Measurements from ENCODE around the gene CALU. TPM values are rescaled to one million over a fixed set of nuclear protein-coding genes. Genes with fewer than 3 reads are reported as not detected.

CALU gene
- total RNA-seq, 2 experiments from 2014 or later = 42.2 to 44.5 TPM

DNA sequence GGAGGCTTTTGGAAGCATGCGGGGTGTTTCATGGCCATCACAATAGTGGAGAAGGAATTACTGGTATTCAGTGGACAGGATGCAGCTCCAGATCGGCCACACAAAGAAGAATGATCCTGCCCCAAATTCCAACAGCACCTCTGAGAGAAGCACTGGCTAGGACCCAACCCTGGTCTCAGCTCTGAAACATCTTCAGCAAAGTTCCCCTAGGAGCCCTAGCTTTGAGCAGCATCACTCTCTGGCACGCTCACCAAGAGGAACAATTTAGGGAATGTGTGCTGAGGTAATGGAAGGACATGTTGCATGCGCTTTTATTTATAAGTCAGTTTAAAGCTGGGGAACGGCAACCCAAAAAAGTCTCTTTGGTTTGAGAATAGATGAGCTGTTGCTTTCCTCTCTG is 42.0 kb downstream of the CALU start:
- Mint-ChIP-seq H3K4me1 (peaks cover 13% of the 10 kb centered on the region), H3K36me3 (peaks cover 12% of the 10 kb centered on the region), H3K4me3 (no peak overlapping the region), H3K27ac (no peak overlapping the region), H3K27me3 (peaks cover 4% of the 10 kb centered on the region), H3K9me3 (peaks cover 14% of the 10 kb centered on the region)
- no peak for DNase-seq

DNA sequence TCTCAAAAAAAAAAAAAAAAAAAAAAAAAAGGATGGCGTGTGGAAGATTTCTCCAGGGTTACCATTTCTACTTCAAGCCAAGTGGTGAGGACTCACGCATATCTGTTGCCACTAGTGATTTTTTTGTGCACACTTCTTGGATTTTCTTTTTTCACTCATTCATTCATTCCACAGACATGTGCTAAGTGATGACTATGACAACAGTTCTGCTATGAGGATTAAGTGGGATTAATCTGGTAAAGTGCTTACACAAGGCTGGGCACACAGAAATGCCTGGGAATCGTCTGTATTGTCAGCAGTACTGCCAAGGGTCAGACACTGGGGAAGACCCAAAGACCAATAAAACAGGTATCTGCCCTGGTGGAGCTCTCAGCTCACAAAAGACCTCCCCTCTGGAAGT is 42.7 kb downstream of the CALU start:
- peaks cover 7% of the 10 kb centered on the region for H3K36me3 Mint-ChIP-seq
- H3K27ac Mint-ChIP-seq = no peak overlapping the region
- peaks cover 11% of the 10 kb centered on the region for H3K9me3 Mint-ChIP-seq
- peaks cover 13% of the 10 kb centered on the region for H3K4me1 Mint-ChIP-seq
- H3K27me3 Mint-ChIP-seq = peaks cover 4% of the 10 kb centered on the region
- no peak for DNase-seq
- no peak overlapping the region for H3K4me3 Mint-ChIP-seq

DNA sequence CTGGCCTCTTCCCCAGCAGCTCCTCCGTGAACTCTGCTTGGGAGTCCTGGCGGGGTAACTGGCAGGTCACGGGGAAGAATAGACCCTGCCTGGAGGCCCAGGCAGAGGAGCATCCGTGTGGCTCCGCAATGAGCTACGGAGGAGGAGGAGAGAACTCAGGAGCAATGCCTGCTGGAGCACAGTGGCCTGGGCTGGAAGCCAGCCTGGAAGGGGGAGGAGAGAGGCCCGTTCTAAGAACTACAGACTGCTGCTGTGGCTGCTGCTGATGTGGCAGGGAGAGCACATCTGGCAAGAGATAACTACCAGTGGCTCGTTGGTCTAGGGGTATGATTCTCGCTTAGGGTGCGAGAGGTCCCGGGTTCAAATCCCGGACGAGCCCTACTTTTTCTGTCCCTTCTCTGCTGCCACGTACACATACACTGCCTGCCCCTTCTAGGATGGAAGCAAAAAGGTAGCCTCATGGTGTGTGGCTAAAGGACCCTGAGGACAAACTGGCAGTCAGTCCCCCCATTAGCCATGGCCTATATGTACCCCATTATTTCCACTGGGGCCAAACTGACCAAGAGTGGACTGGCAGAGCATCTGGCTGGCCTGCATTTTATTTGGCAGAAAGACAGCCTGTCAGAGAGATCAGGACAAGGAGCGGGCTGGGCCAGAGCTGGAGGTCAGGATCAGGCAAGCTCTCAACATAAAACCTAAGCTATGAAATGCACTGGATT is 44.1 kb downstream of the CALU start:
- Mint-ChIP-seq H3K27ac (no peak overlapping the region), H3K36me3 (no peaks in the 10 kb centered on the region), H3K4me1 (no peaks in the 10 kb centered on the region), H3K27me3 (no peaks in the 10 kb centered on the region), H3K9me3 (no peaks in the 10 kb centered on the region), H3K4me3 (no peak overlapping the region)
- no peak for DNase-seq

- H3K27ac Mint-ChIP-seq = no peak overlapping the region
- no peak for DNase-seq
- no peaks in the 10 kb centered on the region for H3K9me3 Mint-ChIP-seq
- peaks cover 7% of the 10 kb centered on the region for H3K4me1 Mint-ChIP-seq
- no peak overlapping the region for H3K4me3 Mint-ChIP-seq
- H3K27me3 Mint-ChIP-seq = peaks cover 8% of the 10 kb centered on the region
- H3K36me3 Mint-ChIP-seq = no peaks in the 10 kb centered on the region
These were observed 46.6 kb downstream of the CALU start for GRCh38 chr7:128785738-128786137.

DNA sequence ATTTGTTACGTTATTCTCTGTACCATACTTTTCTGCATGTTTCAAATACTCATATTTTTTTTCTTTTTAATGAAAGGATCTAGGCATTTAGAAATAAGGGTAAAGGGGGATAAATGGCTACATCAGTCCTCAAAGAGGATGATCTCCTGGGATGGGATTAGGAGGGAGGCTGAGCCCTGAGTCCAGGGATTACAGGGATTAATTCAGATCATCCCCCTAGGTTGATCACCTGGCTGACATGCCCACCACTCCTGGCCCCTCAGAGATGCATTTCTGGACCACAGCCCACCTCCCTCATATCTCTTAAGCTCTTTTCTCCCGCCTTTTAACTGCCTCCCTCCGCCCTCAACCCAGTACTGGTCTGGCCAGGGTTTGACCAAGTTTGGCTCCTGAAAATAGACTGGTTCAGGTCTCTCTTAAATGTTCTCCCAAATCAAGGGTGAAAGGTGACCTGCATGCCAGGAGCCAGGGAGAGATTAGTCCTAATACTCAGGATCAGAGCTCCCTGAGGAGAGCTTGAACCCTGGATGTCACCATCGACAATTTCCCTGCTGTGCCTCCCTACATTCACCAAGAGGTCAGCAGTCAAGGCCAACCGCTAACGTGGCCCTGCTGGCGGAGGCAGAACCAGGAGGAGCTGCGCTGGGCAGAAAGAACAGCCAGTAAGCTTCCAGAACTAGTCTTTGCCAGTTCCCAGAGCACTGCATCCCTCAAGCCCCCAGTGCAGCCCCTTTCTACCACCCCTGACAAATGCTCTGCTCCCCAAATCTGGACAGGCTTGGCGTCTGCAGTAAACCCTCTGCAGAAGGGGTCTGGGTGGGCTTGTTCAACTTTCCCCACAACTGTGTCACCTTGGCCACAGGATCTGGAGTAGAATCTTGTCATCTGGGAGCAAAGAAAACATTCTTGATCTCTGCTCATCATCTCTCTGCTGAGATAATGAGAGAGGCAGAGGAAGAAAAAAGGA is 49.6 kb downstream of the CALU start:
- DNase-seq = no peak
- H3K27ac Mint-ChIP-seq = no peak overlapping the region
- H3K27me3 Mint-ChIP-seq = peaks cover 8% of the 10 kb centered on the region
- H3K36me3 Mint-ChIP-seq = no peaks in the 10 kb centered on the region
- H3K9me3 Mint-ChIP-seq = no peaks in the 10 kb centered on the region
- H3K4me1 Mint-ChIP-seq = peaks cover 11% of the 10 kb centered on the region
- H3K4me3 Mint-ChIP-seq = peak overlapping the region; percentile 8

DNA sequence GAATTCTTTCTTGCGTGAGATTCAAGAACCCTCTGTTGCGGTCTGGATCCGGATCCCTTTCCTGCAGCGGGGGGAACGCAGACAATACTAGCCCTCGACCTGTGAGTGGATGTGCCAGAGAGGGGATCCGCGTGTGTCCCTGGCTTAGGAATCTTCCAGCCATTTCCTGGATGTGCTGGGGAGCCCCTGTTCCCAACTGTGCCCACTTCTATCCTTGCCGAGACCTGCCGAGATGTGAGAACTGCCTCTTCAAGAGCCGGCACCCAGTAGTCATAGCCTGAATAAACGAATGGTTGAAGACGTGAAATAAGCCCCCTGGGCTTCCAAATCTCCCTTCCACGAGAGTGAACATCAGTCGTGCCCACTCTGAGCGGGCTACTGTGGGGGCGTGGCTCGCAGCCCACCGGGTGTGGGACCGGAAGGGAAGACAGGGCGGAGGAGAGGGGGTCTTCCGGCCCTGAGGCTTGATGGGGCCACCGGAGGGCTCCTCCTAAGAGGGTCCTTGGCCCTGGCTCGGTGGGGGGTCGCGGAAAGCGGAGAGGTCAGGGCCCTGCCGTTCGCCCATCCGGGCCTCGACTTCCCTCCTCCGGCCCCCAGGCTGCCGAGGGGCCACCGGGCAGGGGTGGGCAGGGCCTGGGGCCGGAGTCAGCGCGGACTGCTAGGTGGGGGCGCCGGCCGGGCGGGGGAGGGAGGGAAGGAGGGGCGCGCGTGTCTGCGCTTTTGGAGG is 51.3 kb downstream of the CALU start:
- H3K27ac Mint-ChIP-seq = no peak overlapping the region
- DNase-seq = peak; percentile 6
- H3K36me3 Mint-ChIP-seq = no peaks in the 10 kb centered on the region
- peak overlapping the region; percentile 77 for H3K4me3 Mint-ChIP-seq
- peaks cover 8% of the 10 kb centered on the region for H3K27me3 Mint-ChIP-seq
- no peaks in the 10 kb centered on the region for H3K9me3 Mint-ChIP-seq
- H3K4me1 Mint-ChIP-seq = peaks cover 11% of the 10 kb centered on the region

GRCh38 chr7:128791121-128791971 is 52.2 kb downstream of the CALU start, which contains the start of gene CCDC136:
Gene CCDC136 (plus strand): TSS chr7:128791968. CDS start chr7:128792412, 444 bp downstream.
- peak; percentile 81 for DNase-seq
- Mint-ChIP-seq H3K4me3 (peak within 1 kb of the TSS; percentile 88), H3K27ac (peak within 1 kb of the TSS; percentile 32), H3K27me3 (peaks cover 8% of the 10 kb centered on the region), H3K9me3 (no peaks in the 10 kb centered on the region), H3K36me3 (no peaks in the 10 kb centered on the region), H3K4me1 (peaks cover 11% of the 10 kb centered on the region)

- Mint-ChIP-seq H3K27ac (no peak overlapping the region), H3K4me3 (peak overlapping the region; percentile 88), H3K27me3 (peaks cover 8% of the 10 kb centered on the region), H3K36me3 (no peaks in the 10 kb centered on the region), H3K9me3 (no peaks in the 10 kb centered on the region), H3K4me1 (peaks cover 11% of the 10 kb centered on the region)
- no peak for DNase-seq
These were observed 52.8 kb downstream of the CALU start for GRCh38 chr7:128791972-128792327.

GRCh38 chr7:128792471-128793180 is 53.5 kb downstream of the CALU start:
- Mint-ChIP-seq H3K36me3 (no peaks in the 10 kb centered on the region), H3K4me1 (peaks cover 11% of the 10 kb centered on the region), H3K4me3 (peak overlapping the region; percentile 55), H3K27ac (no peak overlapping the region), H3K27me3 (peaks cover 8% of the 10 kb centered on the region), H3K9me3 (no peaks in the 10 kb centered on the region)
- DNase-seq = no peak

GRCh38 chr7:128793181-128793547 is 54.0 kb downstream of the CALU start:
- no peak overlapping the region for H3K27ac Mint-ChIP-seq
- H3K9me3 Mint-ChIP-seq = no peaks in the 10 kb centered on the region
- H3K36me3 Mint-ChIP-seq = no peaks in the 10 kb centered on the region
- H3K27me3 Mint-ChIP-seq = peaks cover 8% of the 10 kb centered on the region
- no peak for DNase-seq
- no peak overlapping the region for H3K4me3 Mint-ChIP-seq
- H3K4me1 Mint-ChIP-seq = peaks cover 11% of the 10 kb centered on the region

GRCh38 chr7:128794020-128794419 is 54.9 kb downstream of the CALU start:
- H3K27ac Mint-ChIP-seq = no peak overlapping the region
- peaks cover 8% of the 10 kb centered on the region for H3K27me3 Mint-ChIP-seq
- H3K36me3 Mint-ChIP-seq = no peaks in the 10 kb centered on the region
- peaks cover 11% of the 10 kb centered on the region for H3K4me1 Mint-ChIP-seq
- H3K4me3 Mint-ChIP-seq = no peak overlapping the region
- no peaks in the 10 kb centered on the region for H3K9me3 Mint-ChIP-seq
- DNase-seq = no peak

DNA sequence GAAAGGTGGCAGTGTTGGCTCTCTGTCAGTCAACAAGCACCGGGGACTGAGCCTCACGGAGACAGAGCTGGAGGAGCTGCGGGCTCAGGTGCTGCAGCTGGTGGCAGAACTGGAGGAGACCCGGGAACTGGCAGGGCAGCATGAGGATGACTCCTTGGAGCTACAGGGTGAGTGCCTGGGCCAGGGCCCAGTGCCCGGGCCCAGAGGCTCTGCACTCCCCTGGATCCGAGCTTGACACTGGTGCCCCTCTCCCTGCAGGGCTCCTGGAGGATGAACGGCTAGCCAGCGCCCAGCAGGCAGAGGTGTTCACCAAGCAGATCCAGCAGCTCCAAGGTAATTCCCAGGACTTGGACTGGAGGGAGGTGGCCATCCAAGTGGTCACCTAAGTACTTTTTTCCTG is 55.3 kb downstream of the CALU start:
- Mint-ChIP-seq H3K27me3 (peaks cover 4% of the 10 kb centered on the region), H3K9me3 (no peaks in the 10 kb centered on the region), H3K36me3 (no peaks in the 10 kb centered on the region), H3K4me3 (no peak overlapping the region), H3K27ac (no peak overlapping the region), H3K4me1 (peaks cover 9% of the 10 kb centered on the region)
- no peak for DNase-seq

DNA sequence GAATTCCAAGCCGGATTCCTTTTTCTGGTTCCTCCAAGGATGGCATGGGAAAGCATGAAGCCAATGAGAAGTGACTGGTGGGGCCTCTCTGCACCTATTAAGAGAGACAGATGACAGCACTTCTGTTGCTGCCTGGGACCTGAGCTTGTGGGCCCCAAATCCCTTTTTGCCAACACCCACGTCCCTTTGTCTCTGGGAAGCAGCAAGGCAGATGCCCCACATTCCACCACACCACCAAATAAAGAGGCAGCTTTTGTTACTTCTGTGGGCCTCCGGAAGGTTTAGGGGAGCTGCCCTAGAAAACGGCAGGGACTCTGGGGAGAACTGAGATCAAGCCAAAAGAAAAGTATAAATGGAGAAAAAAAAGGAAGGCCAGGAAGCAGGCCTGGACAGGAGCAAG is 56.0 kb downstream of the CALU start:
- DNase-seq = no peak
- H3K27ac Mint-ChIP-seq = no peak overlapping the region
- H3K27me3 Mint-ChIP-seq = peaks cover 4% of the 10 kb centered on the region
- no peaks in the 10 kb centered on the region for H3K36me3 Mint-ChIP-seq
- H3K4me3 Mint-ChIP-seq = no peak overlapping the region
- H3K9me3 Mint-ChIP-seq = no peaks in the 10 kb centered on the region
- H3K4me1 Mint-ChIP-seq = peaks cover 8% of the 10 kb centered on the region

DNA sequence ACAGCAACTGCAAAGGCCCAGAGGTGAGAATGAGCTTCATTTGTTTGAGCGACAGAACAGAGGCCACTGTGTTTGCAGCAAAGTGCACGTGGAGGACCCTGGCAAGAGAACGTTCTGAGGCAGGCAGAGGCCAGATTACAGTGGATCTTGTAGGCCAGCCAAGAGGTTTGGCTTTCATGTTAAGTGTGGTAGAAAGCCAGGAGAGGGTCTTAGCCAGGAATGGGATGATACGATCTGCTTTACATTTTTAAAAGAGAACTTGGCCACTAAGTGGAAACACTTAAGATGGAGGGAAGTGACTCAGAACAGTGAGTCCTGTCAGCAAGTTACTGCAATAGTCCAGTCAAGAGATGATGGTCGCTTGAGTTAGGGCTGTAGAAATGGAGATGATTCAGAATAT is 57.2 kb downstream of the CALU start:
- no peak overlapping the region for H3K4me3 Mint-ChIP-seq
- H3K36me3 Mint-ChIP-seq = peaks cover 6% of the 10 kb centered on the region
- no peaks in the 10 kb centered on the region for H3K9me3 Mint-ChIP-seq
- peaks cover 4% of the 10 kb centered on the region for H3K4me1 Mint-ChIP-seq
- H3K27me3 Mint-ChIP-seq = no peaks in the 10 kb centered on the region
- DNase-seq = no peak
- no peak overlapping the region for H3K27ac Mint-ChIP-seq
